HepG2 (cell line): ENCODE measurements around the gene ARGLU1. TPM values are rescaled to one million over a fixed set of nuclear protein-coding genes. Genes with fewer than 3 reads are reported as not detected.
A peak's percentile ranks its signal among the peaks of the same experiment; 100 is the strongest.

Source experiments
- ERF ChIP-seq: IDR thresholded peaks from 2 replicates; pipeline ENCODE4 v1.6.1; 2018; ENCODE audit warnings: missing biosample characterization, missing genetic modification reagents
- GABPA ChIP-seq, 2 experiments: IDR thresholded peaks; 2 replicates each; pipeline ENCODE4 v1.6.1; 2011 to 2016; ENCODE audit warnings: low read depth in 2 of 2, low read length in 1 of 2, missing biosample characterization in 1 of 2, missing genetic modification characterization in 1 of 2
- HMG20B ChIP-seq: conservative IDR thresholded peaks from 2 replicates; pipeline ENCODE4 v1.6.1; 2016; ENCODE audit warnings: missing genetic modification reagents, missing compliant biosample characterization
- KAT8 ChIP-seq: IDR thresholded peaks from 2 replicates; pipeline ENCODE4 v1.6.1; 2016; ENCODE audit warnings: missing genetic modification reagents, missing compliant biosample characterization
- KLF11 ChIP-seq: IDR thresholded peaks from 2 replicates; pipeline ENCODE4 v1.6.1; 2016; ENCODE audit warnings: missing compliant biosample characterization
- RFXANK ChIP-seq: IDR thresholded peaks from 2 replicates; pipeline ENCODE4 v1.6.1; 2016
- SALL1 ChIP-seq: sonication (generic); formaldehyde crosslinking; IDR thresholded peaks from 2 replicates; pipeline ENCODE4 v1.8.0; 2022; ENCODE audit warnings: mild to moderate bottlenecking, missing genetic modification reagents
- SMARCC2 ChIP-seq: fragments of 450-650 bp; IDR thresholded peaks from 2 replicates; pipeline ENCODE4 v1.6.1; 2017; ENCODE audit warnings: antibody characterized with exemption, mild to moderate bottlenecking
- YY1 ChIP-seq: IDR thresholded peaks from 2 replicates; pipeline ENCODE4 v1.6.1; 2011; ENCODE audit warnings: low read length, low read depth, moderate library complexity, mild to moderate bottlenecking; ENCODE audit not compliant: insufficient read depth, insufficient replicate concordance
- ZBTB4 ChIP-seq: sonication (generic); formaldehyde crosslinking; IDR thresholded peaks from 2 replicates; pipeline ENCODE4 v1.4.0; 2020; ENCODE audit warnings: missing genetic modification reagents, mild to moderate bottlenecking, borderline replicate concordance
- ZBTB7B ChIP-seq: sonication (generic); formaldehyde crosslinking; IDR thresholded peaks from 2 replicates; pipeline ENCODE4 v1.4.0; 2020; ENCODE audit warnings: missing genetic modification reagents
- ZNF136 ChIP-seq: sonication (generic); formaldehyde crosslinking; IDR thresholded peaks from 2 replicates; pipeline ENCODE4 v1.8.1; 2022; ENCODE audit warnings: low read depth, mild to moderate bottlenecking, moderate library complexity, missing genetic modification reagents
- ZNF333 ChIP-seq: sonication (generic); formaldehyde crosslinking; IDR thresholded peaks from 2 replicates; pipeline ENCODE4 v1.4.0; 2020; ENCODE audit warnings: mild to moderate bottlenecking, missing genetic modification reagents, borderline replicate concordance
- ZNF441 ChIP-seq: sonication (generic); formaldehyde crosslinking; IDR thresholded peaks from 2 replicates; pipeline ENCODE4 v1.7.0; 2021; ENCODE audit warnings: missing genetic modification reagents, borderline replicate concordance
- ZNF574 ChIP-seq: sonication (generic); formaldehyde crosslinking; IDR thresholded peaks from 2 replicates; pipeline ENCODE4 v1.4.0; 2020; ENCODE audit warnings: missing genetic modification reagents
- ZNF687 ChIP-seq: sonication (generic); formaldehyde crosslinking; IDR thresholded peaks from 2 replicates; pipeline ENCODE4 v1.5.1; 2020; ENCODE audit warnings: mild to moderate bottlenecking, missing genetic modification reagents, moderate library complexity
- ZNF737 ChIP-seq: sonication (generic); formaldehyde crosslinking; IDR thresholded peaks from 2 replicates; pipeline ENCODE4 v1.5.0; 2020; ENCODE audit warnings: missing genetic modification reagents, mild to moderate bottlenecking, borderline replicate concordance
- ZNF773 ChIP-seq: sonication (generic); formaldehyde crosslinking; IDR thresholded peaks from 2 replicates; pipeline ENCODE4 v1.4.0; 2020; ENCODE audit warnings: missing genetic modification reagents, borderline replicate concordance
- ZNF792 ChIP-seq: IDR thresholded peaks from 2 replicates; pipeline ENCODE4 v1.6.1; 2016
- polyA plus RNA-seq, 8 experiments: library from polyadenylated mRNA; depleted of rRNA in 3 of 8; stranded (reverse) in 7 of 8; unstranded in 1 of 8; fragments of >200 nt; fragmentation: Illumina TruSeq in 4 of 8; extraction: Trizol in 4 of 8; gene quantifications; 2 replicates each; pipeline versions ENCODE4 v1.2.1 to v1.2.3, GENCODE V29; 2011 to 2016; ENCODE audit warnings: low read depth in 4 of 8, missing spikeins in 1 of 8, mixed read lengths in 1 of 8; ENCODE audit not compliant: insufficient read depth in 1 of 8
- total RNA-seq, 5 experiments: library from RNA; depleted of rRNA; stranded (reverse); fragments of >200 nt; fragmentation: Illumina TruSeq; extraction: Trizol; gene quantifications; 2 replicates each; pipeline ENCODE4 v1.2.3, GENCODE V29; 2016; ENCODE audit warnings: low read depth in 1 of 5

The ARGLU1 gene
- total and polyA plus RNA-seq, 2 of the 13 experiments (the other 11 are each of a cell fraction or from before 2014, with no cell fraction given): 47.1 to 70.6 TPM

- TF ChIP-seq ZNF687 (peak; percentile 78), ZNF737 (CRISPR knock-in tag) (no peak; the same call in 1 of the 2 replicates), HMG20B (CRISPR knock-in tag) (no peak), KAT8 (CRISPR knock-in tag) (peak; percentile 88), ZNF773 (CRISPR knock-in tag) (0 out of 2 replicates have a peak, but pooled peaks have one; percentile 35), GABPA (IDR thresholded peaks at IDR 0.05; ENCODE audit: low read depth, low read length) (no peak), GABPA (CRISPR knock-in tag; IDR thresholded peaks at IDR 0.05; ENCODE audit: low read depth) (peak; percentile 40; the same call in 1 of the 2 replicates), ZBTB7B (CRISPR knock-in tag) (no peak), ZBTB4 (CRISPR knock-in tag) (no peak), ERF (CRISPR knock-in tag) (peak; percentile 45; the same call in 1 of the 2 replicates), YY1 (peak; percentile 93), SALL1 (peak; percentile 65; the same call in 1 of the 2 replicates), ZNF136 (CRISPR knock-in tag) (peak; percentile 96; the same call in 1 of the 2 replicates), ZNF792 (CRISPR knock-in tag) (peak; percentile 28; the same call in 1 of the 2 replicates), ZNF574 (peak; percentile 71), KLF11 (CRISPR knock-in tag) (no peak), ZNF441 (CRISPR knock-in tag) (peak; percentile 67; the same call in 1 of the 2 replicates), RFXANK (no peak), SMARCC2 (no peak), ZNF333 (CRISPR knock-in tag) (peak; percentile 74; the same call in 1 of the 2 replicates)
Observed at GRCh38 chr13:106567474-106568298, at the start of gene ARGLU1 (continued).
